Keratinocyte (primary cell): Measurements from ENCODE around the gene MTX3. TPM values are rescaled to one million over a fixed set of nuclear protein-coding genes. Genes with fewer than 3 reads are reported as not detected.

Source experiments
- DNase-seq: peaks from one replicate; pipeline ENCODE4 v3.0.0-alpha.2; 2011; ENCODE audit warnings: low read depth, missing footprints, low spot score
- FAIRE-seq: peaks from 2 replicates; lab custom pipeline; 2011; peaks lifted over from hg19 to GRCh38; lab: Jason Lieb, UNC
- H2AFZ ChIP-seq: 2 replicates; pipeline ENCODE4 v1.6.0; 2012; ENCODE audit warnings: low read length, control low read depth, inconsistent platforms; ENCODE audit not compliant: control insufficient read depth
- H3K27ac ChIP-seq: 2 replicates; pipeline ENCODE4 v1.5.1; 2011; ENCODE audit warnings: low read length; ENCODE audit not compliant: control insufficient read depth, insufficient read depth
- H3K27me3 ChIP-seq: 3 replicates; pipeline ENCODE4 v1.6.0; 2011; ENCODE audit warnings: low read length; ENCODE audit not compliant: control insufficient read depth, insufficient read depth; ENCODE audit errors: extremely low read depth
- H3K36me3 ChIP-seq, 2 experiments: 2 replicates in 1 of 2; 3 replicates in 1 of 2; pipeline ENCODE4 v1.5.1; 2011; ENCODE audit warnings: low read length in 2 of 2, mild to moderate bottlenecking in 1 of 2; ENCODE audit not compliant: control insufficient read depth in 2 of 2, insufficient read depth in 2 of 2; ENCODE audit errors: extremely low read depth in 1 of 2
- H3K4me1 ChIP-seq: 3 replicates; pipeline ENCODE4 v1.5.1; 2011; ENCODE audit warnings: low read length; ENCODE audit not compliant: control insufficient read depth, insufficient read depth; ENCODE audit errors: extremely low read depth
- H3K4me2 ChIP-seq: 3 replicates; pipeline ENCODE4 v1.6.0; 2011; ENCODE audit warnings: low read depth, low read length; ENCODE audit not compliant: control insufficient read depth, insufficient read depth; ENCODE audit errors: extremely low read depth
- H3K4me3 ChIP-seq, 3 experiments: fragments of 200-600 bp in 1 of 3; sonication (generic) in 1 of 3; 2 replicates in 2 of 3; 3 replicates in 1 of 3; pipeline ENCODE4 v1.5.1; 2011 to 2016; ENCODE audit warnings: low read length in 3 of 3, mild to moderate bottlenecking in 3 of 3, control low read depth in 2 of 3, inconsistent platforms in 1 of 3, low read depth in 1 of 3, mixed read lengths in 1 of 3, mixed run types in 1 of 3, moderate library complexity in 1 of 3; ENCODE audit not compliant: control insufficient read depth in 2 of 3, insufficient read depth in 2 of 3; ENCODE audit errors: extremely low read depth in 1 of 3
- H3K79me2 ChIP-seq: 2 replicates; pipeline ENCODE4 v1.6.0; 2012; ENCODE audit warnings: low read length; ENCODE audit not compliant: control insufficient read depth, insufficient read depth
- H3K9ac ChIP-seq: 3 replicates; pipeline ENCODE4 v1.6.0; 2011; ENCODE audit warnings: low read length; ENCODE audit not compliant: control insufficient read depth, insufficient read depth; ENCODE audit errors: extremely low read depth
- H3K9me1 ChIP-seq: 3 replicates; pipeline ENCODE4 v1.6.0; 2011; ENCODE audit warnings: low read length; ENCODE audit not compliant: control insufficient read depth, insufficient read depth; ENCODE audit errors: extremely low read depth
- H3K9me3 ChIP-seq: 2 replicates; pipeline ENCODE4 v1.5.1; 2012; ENCODE audit warnings: low read depth, low read length; ENCODE audit not compliant: control insufficient read depth
- H4K20me1 ChIP-seq: 3 replicates; pipeline ENCODE4 v1.6.0; 2011; ENCODE audit warnings: low read length; ENCODE audit not compliant: control insufficient read depth, insufficient read depth; ENCODE audit errors: extremely low read depth
- EZH2 ChIP-seq: IDR thresholded peaks from one replicate; pipeline ENCODE4 v1.6.1; 2012; ENCODE audit warnings: inconsistent platforms, mild to moderate bottlenecking, low read length, moderate library complexity
- dilution Hi-C: fragments of 300-500 bp; cut with MboI; formaldehyde crosslinking; loops from one replicate; pipeline ENCODE4 v1.7.0; 2020; ENCODE audit warnings: low sequenced_read_pairs; ENCODE audit not compliant: extremely low pct_ligation_motif_present
- polyA plus RNA-seq, 5 experiments: library from polyadenylated mRNA; depleted of rRNA in 3 of 5; stranded (reverse) in 3 of 5; stranded (forward) in 1 of 5; unstranded in 1 of 5; fragments of >200 nt; gene quantifications; 1 replicate in 1 of 5; 2 replicates in 3 of 5; 3 replicates in 1 of 5; pipeline versions ENCODE4 v1.2.1 to v1.2.3, GENCODE V29; 2011 to 2012; ENCODE audit warnings: missing spikeins in 2 of 5, low read depth in 1 of 5, low replicate concordance in 1 of 5
- TF ChIP-seq, protein P1 (sequence below), 3 experiments: IDR thresholded peaks in 1 of 3; conservative IDR thresholded peaks in 1 of 3; optimal IDR thresholded peaks in 1 of 3; 2 replicates in 2 of 3; 3 replicates in 1 of 3; pipeline versions ENCODE3 to v1.5.1; 2011; ENCODE audit warnings: low read length in 3 of 3, mild to moderate bottlenecking in 3 of 3, moderate library complexity in 2 of 3, control low read depth in 1 of 3, inconsistent platforms in 1 of 3; ENCODE audit not compliant: insufficient read depth in 2 of 3; ENCODE audit errors: extremely low read depth in 1 of 3

The MTX3 gene
- polyA plus RNA-seq, 1 donor (not counting 4 experiments of a cell fraction or from before 2014, with no cell fraction given), result 14.3 TPM

GRCh38 chr5:79932510-79933504 lies 58.3 kb downstream of the MTX3 start:
- Histone ChIP-seq H3K27ac (no peak overlapping the region), H3K4me3 (no peak overlapping the region), H3K4me1 (peaks cover 21% of the 10 kb centered on the region), H3K36me3 (no peaks in the 10 kb centered on the region), H2AFZ (no peak overlapping the region), H3K27me3 (no peaks in the 10 kb centered on the region), H3K9me3 (no peaks in the 10 kb centered on the region), H3K9ac (no peak overlapping the region), H4K20me1 (no peaks in the 10 kb centered on the region), H3K79me2 (no peaks in the 10 kb centered on the region), H3K9me1 (no peaks in the 10 kb centered on the region), H3K4me2 (no peak overlapping the region)
- no peak for TF ChIP-seq EZH2
- dilution Hi-C loops, result no loop called here
- FAIRE-seq, result no peak
- DNase-seq, result no peak

GRCh38 chr5:79931866-79932265 lies 59.2 kb downstream of the MTX3 start:
- dilution Hi-C loops, result no loop called here
- H2AFZ ChIP-seq, result no peak overlapping the region
- no peak overlapping the region for H3K9ac ChIP-seq
- no peak overlapping the region for H3K4me3 ChIP-seq
- H4K20me1 ChIP-seq, result no peaks in the 10 kb centered on the region
- FAIRE-seq (no peak), DNase-seq (no peak)
- no peaks in the 10 kb centered on the region for H3K36me3 ChIP-seq
- no peak overlapping the region for H3K4me2 ChIP-seq
- H3K79me2 ChIP-seq, result no peaks in the 10 kb centered on the region
- TF ChIP-seq EZH2, result no peak
- TF ChIP-seq, protein P1, sequence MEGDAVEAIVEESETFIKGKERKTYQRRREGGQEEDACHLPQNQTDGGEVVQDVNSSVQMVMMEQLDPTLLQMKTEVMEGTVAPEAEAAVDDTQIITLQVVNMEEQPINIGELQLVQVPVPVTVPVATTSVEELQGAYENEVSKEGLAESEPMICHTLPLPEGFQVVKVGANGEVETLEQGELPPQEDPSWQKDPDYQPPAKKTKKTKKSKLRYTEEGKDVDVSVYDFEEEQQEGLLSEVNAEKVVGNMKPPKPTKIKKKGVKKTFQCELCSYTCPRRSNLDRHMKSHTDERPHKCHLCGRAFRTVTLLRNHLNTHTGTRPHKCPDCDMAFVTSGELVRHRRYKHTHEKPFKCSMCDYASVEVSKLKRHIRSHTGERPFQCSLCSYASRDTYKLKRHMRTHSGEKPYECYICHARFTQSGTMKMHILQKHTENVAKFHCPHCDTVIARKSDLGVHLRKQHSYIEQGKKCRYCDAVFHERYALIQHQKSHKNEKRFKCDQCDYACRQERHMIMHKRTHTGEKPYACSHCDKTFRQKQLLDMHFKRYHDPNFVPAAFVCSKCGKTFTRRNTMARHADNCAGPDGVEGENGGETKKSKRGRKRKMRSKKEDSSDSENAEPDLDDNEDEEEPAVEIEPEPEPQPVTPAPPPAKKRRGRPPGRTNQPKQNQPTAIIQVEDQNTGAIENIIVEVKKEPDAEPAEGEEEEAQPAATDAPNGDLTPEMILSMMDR (optimal IDR thresholded peaks at IDR 0.05 in 1 of 3, IDR thresholded peaks at IDR 0.05 in 1 of 3, conservative IDR thresholded peaks at IDR 0.05 in 1 of 3; ENCODE audit: extremely low read depth in 1 of 3, insufficient read depth in 2 of 3, low read length in 3 of 3), result no peak
- no peaks in the 10 kb centered on the region for H3K9me3 ChIP-seq
- no peaks in the 10 kb centered on the region for H3K9me1 ChIP-seq
- peaks cover 18% of the 10 kb centered on the region for H3K4me1 ChIP-seq
- no peak overlapping the region for H3K27ac ChIP-seq
- H3K27me3 ChIP-seq, result no peaks in the 10 kb centered on the region
